Measurements from ENCODE around the gene HID1.

HID1 gene

GRCh38 chr17:74952431-74953133, 20.0 kb downstream of the HID1 start:
- H3K4me3 ChIP-seq (ENCODE audit: low read depth in 1 of 5, low read length in 5 of 5) = no peak overlapping the region
- H3K9me3 ChIP-seq (ENCODE audit: control insufficient read depth in 5 of 5, low read length in 5 of 5) = peaks cover 0 to 7% (median 0%) of the 10 kb centered on the region in 5 donors
- H3K4me1 ChIP-seq (ENCODE audit: control insufficient read depth in 5 of 5, insufficient read depth in 5 of 5, low read length in 5 of 5) = peaks cover 0 to 3% (median 0%) of the 10 kb centered on the region in 5 donors
- H3K27ac ChIP-seq (ENCODE audit: low read depth, low read length) = no peak overlapping the region
- no peak overlapping the region for H3K9ac ChIP-seq (ENCODE audit: low read length in 5 of 5)
- peaks cover 13 to 21% (median 15%) of the 10 kb centered on the region in 5 donors for H3K27me3 ChIP-seq (ENCODE audit: control insufficient read depth in 5 of 5, insufficient read depth in 4 of 5, low read length in 5 of 5)
- H3K36me3 ChIP-seq (ENCODE audit: control insufficient read depth in 5 of 5, insufficient read depth in 5 of 5, low read length in 5 of 5) = peaks cover 0 to 41% (median 22%) of the 10 kb centered on the region in 5 donors

GRCh38 chr17:74951680-74952421, 20.7 kb downstream of the HID1 start:
- Histone ChIP-seq H3K27ac (ENCODE audit: low read depth, low read length) (no peak overlapping the region), H3K9ac (ENCODE audit: low read length in 5 of 5) (no peak overlapping the region), H3K36me3 (ENCODE audit: control insufficient read depth in 5 of 5, insufficient read depth in 5 of 5, low read length in 5 of 5) (peaks cover 0 to 40% (median 22%) of the 10 kb centered on the region in 5 donors), H3K4me1 (ENCODE audit: control insufficient read depth in 5 of 5, insufficient read depth in 5 of 5, low read length in 5 of 5) (peaks cover 0 to 3% (median 0%) of the 10 kb centered on the region in 5 donors), H3K9me3 (ENCODE audit: control insufficient read depth in 5 of 5, low read length in 5 of 5) (peaks cover 0 to 7% (median 0%) of the 10 kb centered on the region in 5 donors), H3K4me3 (ENCODE audit: low read depth in 1 of 5, low read length in 5 of 5) (no peak overlapping the region), H3K27me3 (ENCODE audit: control insufficient read depth in 5 of 5, insufficient read depth in 4 of 5, low read length in 5 of 5) (peaks cover 14 to 26% (median 18%) of the 10 kb centered on the region in 5 donors)

- no peak overlapping the region for H3K4me3 ChIP-seq (ENCODE audit: low read depth in 1 of 5, low read length in 5 of 5)
- H3K9ac ChIP-seq (ENCODE audit: low read length in 5 of 5) = no peak overlapping the region
- H3K4me1 ChIP-seq (ENCODE audit: control insufficient read depth in 5 of 5, insufficient read depth in 5 of 5, low read length in 5 of 5) = peaks cover 0 to 3% (median 0%) of the 10 kb centered on the region in 5 donors
- peaks cover 18 to 30% (median 20%) of the 10 kb centered on the region in 5 donors for H3K27me3 ChIP-seq (ENCODE audit: control insufficient read depth in 5 of 5, insufficient read depth in 4 of 5, low read length in 5 of 5)
- H3K27ac ChIP-seq (ENCODE audit: low read depth, low read length) = no peak overlapping the region
- H3K36me3 ChIP-seq (ENCODE audit: control insufficient read depth in 5 of 5, insufficient read depth in 5 of 5, low read length in 5 of 5) = peaks cover 0 to 34% (median 19%) of the 10 kb centered on the region in 5 donors
- H3K9me3 ChIP-seq (ENCODE audit: control insufficient read depth in 5 of 5, low read length in 5 of 5) = no peaks in the 10 kb centered on the region
Measured at GRCh38 chr17:74951065-74951464, 21.5 kb downstream of the HID1 start.

- Histone ChIP-seq H3K27ac (ENCODE audit: low read depth, low read length) (no peak overlapping the region), H3K27me3 (ENCODE audit: control insufficient read depth in 5 of 5, insufficient read depth in 4 of 5, low read length in 5 of 5) (peaks cover 18 to 30% (median 22%) of the 10 kb centered on the region in 5 donors), H3K9me3 (ENCODE audit: control insufficient read depth in 5 of 5, low read length in 5 of 5) (no peaks in the 10 kb centered on the region)
Measured at GRCh38 chr17:74950207-74950606, 22.4 kb downstream of the HID1 start.

GRCh38 chr17:74949455-74950115, 23.0 kb downstream of the HID1 start:
- no peak overlapping the region for H3K9ac ChIP-seq (ENCODE audit: low read length in 5 of 5)
- H3K9me3 ChIP-seq (ENCODE audit: control insufficient read depth in 5 of 5, low read length in 5 of 5) = no peaks in the 10 kb centered on the region
- peaks cover 18 to 30% (median 22%) of the 10 kb centered on the region in 5 donors for H3K27me3 ChIP-seq (ENCODE audit: control insufficient read depth in 5 of 5, insufficient read depth in 4 of 5, low read length in 5 of 5)
- H3K36me3 ChIP-seq (ENCODE audit: control insufficient read depth in 5 of 5, insufficient read depth in 5 of 5, low read length in 5 of 5) = peaks cover 0 to 22% (median 8%) of the 10 kb centered on the region in 5 donors
- peaks cover 0 to 3% (median 0%) of the 10 kb centered on the region in 5 donors for H3K4me1 ChIP-seq (ENCODE audit: control insufficient read depth in 5 of 5, insufficient read depth in 5 of 5, low read length in 5 of 5)
- no peak overlapping the region for H3K27ac ChIP-seq (ENCODE audit: low read depth, low read length)
- H3K4me3 ChIP-seq (ENCODE audit: low read depth in 1 of 5, low read length in 5 of 5) = no peak overlapping the region

More at GRCh38 chr17:74950207-74950606, 22.4 kb downstream of the HID1 start:
- Histone ChIP-seq H3K4me3 (ENCODE audit: low read depth in 1 of 5, low read length in 5 of 5) (no peak overlapping the region), H3K36me3 (ENCODE audit: control insufficient read depth in 5 of 5, insufficient read depth in 5 of 5, low read length in 5 of 5) (peaks cover 0 to 27% (median 13%) of the 10 kb centered on the region in 5 donors), H3K4me1 (ENCODE audit: control insufficient read depth in 5 of 5, insufficient read depth in 5 of 5, low read length in 5 of 5) (peaks cover 0 to 3% (median 0%) of the 10 kb centered on the region in 5 donors), H3K9ac (ENCODE audit: low read length in 5 of 5) (no peak overlapping the region)

GRCh38 chr17:74947041-74947754, 25.4 kb downstream of the HID1 start:
- Histone ChIP-seq H3K36me3 (ENCODE audit: control insufficient read depth in 5 of 5, insufficient read depth in 5 of 5, low read length in 5 of 5) (peaks cover 0 to 12% (median 2%) of the 10 kb centered on the region in 5 donors), H3K27me3 (ENCODE audit: control insufficient read depth in 5 of 5, insufficient read depth in 4 of 5, low read length in 5 of 5) (peaks cover 27 to 36% (median 30%) of the 10 kb centered on the region in 5 donors), H3K4me3 (ENCODE audit: low read depth in 1 of 5, low read length in 5 of 5) (no peak overlapping the region), H3K27ac (ENCODE audit: low read depth, low read length) (no peak overlapping the region), H3K9ac (ENCODE audit: low read length in 5 of 5) (no peak overlapping the region), H3K9me3 (ENCODE audit: control insufficient read depth in 5 of 5, low read length in 5 of 5) (no peaks in the 10 kb centered on the region), H3K4me1 (ENCODE audit: control insufficient read depth in 5 of 5, insufficient read depth in 5 of 5, low read length in 5 of 5) (peaks cover 0 to under 1% (median 0%) of the 10 kb centered on the region in 5 donors)

- H3K4me1 ChIP-seq (ENCODE audit: control insufficient read depth in 5 of 5, insufficient read depth in 5 of 5, low read length in 5 of 5) = no peaks in the 10 kb centered on the region
- no peak overlapping the region for H3K9ac ChIP-seq (ENCODE audit: low read length in 5 of 5)
- H3K4me3 ChIP-seq (ENCODE audit: low read depth in 1 of 5, low read length in 5 of 5) = no peak overlapping the region
- no peaks in the 10 kb centered on the region for H3K9me3 ChIP-seq (ENCODE audit: control insufficient read depth in 5 of 5, low read length in 5 of 5)
- H3K27me3 ChIP-seq (ENCODE audit: control insufficient read depth in 5 of 5, insufficient read depth in 4 of 5, low read length in 5 of 5) = peaks cover 29 to 36% (median 33%) of the 10 kb centered on the region in 5 donors
- no peak overlapping the region for H3K27ac ChIP-seq (ENCODE audit: low read depth, low read length)
- peaks cover 0 to 10% (median 2%) of the 10 kb centered on the region in 5 donors for H3K36me3 ChIP-seq (ENCODE audit: control insufficient read depth in 5 of 5, insufficient read depth in 5 of 5, low read length in 5 of 5)
Measured at GRCh38 chr17:74946641-74947040, 25.9 kb downstream of the HID1 start.

GRCh38 chr17:74945543-74945942, 27.0 kb downstream of the HID1 start:
- no peaks in the 10 kb centered on the region for H3K4me1 ChIP-seq (ENCODE audit: control insufficient read depth in 5 of 5, insufficient read depth in 5 of 5, low read length in 5 of 5)
- no peak overlapping the region for H3K4me3 ChIP-seq (ENCODE audit: low read depth in 1 of 5, low read length in 5 of 5)
- peaks cover 28 to 33% (median 28%) of the 10 kb centered on the region in 5 donors for H3K27me3 ChIP-seq (ENCODE audit: control insufficient read depth in 5 of 5, insufficient read depth in 4 of 5, low read length in 5 of 5)

GRCh38 chr17:74943808-74944522, 28.6 kb downstream of the HID1 start:
- Histone ChIP-seq H3K27ac (ENCODE audit: low read depth, low read length) (no peak overlapping the region), H3K4me1 (ENCODE audit: control insufficient read depth in 5 of 5, insufficient read depth in 5 of 5, low read length in 5 of 5) (no peaks in the 10 kb centered on the region), H3K9me3 (ENCODE audit: control insufficient read depth in 5 of 5, low read length in 5 of 5) (no peaks in the 10 kb centered on the region), H3K9ac (ENCODE audit: low read length in 5 of 5) (no peak overlapping the region), H3K4me3 (ENCODE audit: low read depth in 1 of 5, low read length in 5 of 5) (no peak overlapping the region), H3K27me3 (ENCODE audit: control insufficient read depth in 5 of 5, insufficient read depth in 4 of 5, low read length in 5 of 5) (peaks cover 24 to 35% (median 34%) of the 10 kb centered on the region in 5 donors), H3K36me3 (ENCODE audit: control insufficient read depth in 5 of 5, insufficient read depth in 5 of 5, low read length in 5 of 5) (no peaks in the 10 kb centered on the region)

More at GRCh38 chr17:74945543-74945942, 27.0 kb downstream of the HID1 start:
- H3K9me3 ChIP-seq (ENCODE audit: control insufficient read depth in 5 of 5, low read length in 5 of 5) = no peaks in the 10 kb centered on the region
- no peak overlapping the region for H3K27ac ChIP-seq (ENCODE audit: low read depth, low read length)
- H3K9ac ChIP-seq (ENCODE audit: low read length in 5 of 5) = no peak overlapping the region
- H3K36me3 ChIP-seq (ENCODE audit: control insufficient read depth in 5 of 5, insufficient read depth in 5 of 5, low read length in 5 of 5) = no peaks in the 10 kb centered on the region

Measured in subcutaneous abdominal adipose tissue (tissue), 5 donors.